SU-DHL-6 (cell line): Measurements from ENCODE around the gene SYT15.

Experiments used
- EZH2phosphoT487 ChIP-seq: fragments of 200-600 bp; sonication (generic), shearing (Covaris generic); conservative IDR thresholded peaks from 2 replicates; pipeline ENCODE4 v1.6.1; 2018; ENCODE audit warnings: mild to moderate bottlenecking, antibody characterized with exemption, low read length, moderate library complexity, mixed read lengths
- TF ChIP-seq, protein P1 (sequence below): fragments of 200-600 bp; sonication (generic); IDR thresholded peaks from one replicate; pipeline ENCODE4 v1.5.1; 2017; ENCODE audit warnings: antibody characterized with exemption, mild to moderate bottlenecking, low read length, moderate library complexity; ENCODE audit not compliant: insufficient read depth, poor library complexity, severe bottlenecking

DNA sequence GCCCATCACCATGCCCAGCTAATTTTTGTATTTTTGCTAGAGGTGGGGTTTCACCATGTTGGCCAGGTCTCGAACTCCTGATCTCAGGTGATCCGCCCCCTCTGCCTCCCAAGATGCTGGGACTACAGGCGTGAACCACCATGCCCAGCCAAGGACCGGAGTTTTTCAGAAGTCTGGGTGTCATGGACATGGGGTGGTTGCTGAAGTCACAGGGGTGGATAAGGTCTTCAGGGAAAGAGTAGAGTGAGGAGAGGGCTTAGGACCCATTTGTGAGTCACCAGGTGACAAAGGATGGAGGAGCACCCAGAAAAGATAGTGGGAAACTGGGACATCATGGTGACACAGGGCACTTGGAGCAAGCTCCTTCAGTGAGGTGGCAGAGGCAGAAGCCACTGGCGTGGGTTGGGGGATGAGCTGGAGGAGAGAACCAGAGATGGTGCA lies 19.7 kb upstream of the SYT15 start:
- TF ChIP-seq, protein P1, sequence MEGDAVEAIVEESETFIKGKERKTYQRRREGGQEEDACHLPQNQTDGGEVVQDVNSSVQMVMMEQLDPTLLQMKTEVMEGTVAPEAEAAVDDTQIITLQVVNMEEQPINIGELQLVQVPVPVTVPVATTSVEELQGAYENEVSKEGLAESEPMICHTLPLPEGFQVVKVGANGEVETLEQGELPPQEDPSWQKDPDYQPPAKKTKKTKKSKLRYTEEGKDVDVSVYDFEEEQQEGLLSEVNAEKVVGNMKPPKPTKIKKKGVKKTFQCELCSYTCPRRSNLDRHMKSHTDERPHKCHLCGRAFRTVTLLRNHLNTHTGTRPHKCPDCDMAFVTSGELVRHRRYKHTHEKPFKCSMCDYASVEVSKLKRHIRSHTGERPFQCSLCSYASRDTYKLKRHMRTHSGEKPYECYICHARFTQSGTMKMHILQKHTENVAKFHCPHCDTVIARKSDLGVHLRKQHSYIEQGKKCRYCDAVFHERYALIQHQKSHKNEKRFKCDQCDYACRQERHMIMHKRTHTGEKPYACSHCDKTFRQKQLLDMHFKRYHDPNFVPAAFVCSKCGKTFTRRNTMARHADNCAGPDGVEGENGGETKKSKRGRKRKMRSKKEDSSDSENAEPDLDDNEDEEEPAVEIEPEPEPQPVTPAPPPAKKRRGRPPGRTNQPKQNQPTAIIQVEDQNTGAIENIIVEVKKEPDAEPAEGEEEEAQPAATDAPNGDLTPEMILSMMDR: no peak
- TF ChIP-seq EZH2phosphoT487: no peak
